GM19372 (cell line): Measurements from ENCODE around the gene PDLIM4.

Experiments used
- ATAC-seq: cut with Tn5 transposase; IDR thresholded peaks from one replicate; pipeline ENCODE4 v1.9.1; 2021; ENCODE audit warnings: mild to moderate bottlenecking, low read depth, moderate library complexity; ENCODE audit not compliant: unreplicated experiment

PDLIM4 gene

GRCh38 chr5:132250547-132250946 is 6.9 kb upstream of the PDLIM4 start:
- no peak for ATAC-seq

GRCh38 chr5:132251220-132251725 is 6.2 kb upstream of the PDLIM4 start:
- no peak for ATAC-seq

- no peak for ATAC-seq
Measured at GRCh38 chr5:132253008-132253441, 4.5 kb upstream of the PDLIM4 start.

DNA sequence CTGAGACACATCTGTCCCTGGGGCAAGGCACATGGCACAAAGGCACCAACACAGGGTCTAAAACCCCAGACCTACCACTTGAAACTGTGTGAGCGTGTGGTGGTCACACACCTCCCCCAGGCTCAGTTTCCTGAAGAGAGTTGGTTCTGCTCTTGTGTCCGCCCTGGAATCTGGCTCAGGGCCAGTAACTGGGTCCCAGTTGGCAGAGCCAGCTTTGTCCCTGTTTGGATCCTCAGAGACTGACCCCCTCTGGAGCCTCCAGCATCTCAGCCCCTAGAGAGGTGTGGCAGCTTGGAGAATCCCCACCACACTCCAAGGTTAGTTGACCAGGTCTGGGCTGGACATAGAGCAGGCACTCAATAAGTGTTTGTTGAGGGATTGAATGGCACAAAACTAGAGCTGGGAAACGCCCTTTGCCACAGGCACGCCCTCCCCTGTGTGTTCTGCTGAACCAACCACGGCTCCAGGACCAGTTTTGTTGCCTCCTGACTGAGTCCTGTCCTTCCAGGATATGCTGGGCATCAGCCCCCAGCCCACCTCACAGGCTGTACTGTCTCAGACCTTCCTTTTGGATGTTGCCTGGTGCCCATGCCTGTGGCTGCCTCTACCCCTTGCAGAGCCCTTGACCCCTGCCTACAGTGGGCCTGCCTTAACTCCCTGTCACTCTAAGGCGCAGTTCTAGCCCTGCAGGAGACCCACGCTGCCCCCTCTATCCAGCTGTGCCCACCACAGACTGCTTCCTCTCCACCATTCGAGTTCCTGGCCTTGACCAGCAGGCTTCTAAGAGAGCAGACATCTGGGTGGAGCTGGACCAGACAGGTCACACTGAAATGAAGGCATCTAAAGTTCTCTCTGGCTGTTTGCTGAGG is 3.8 kb upstream of the PDLIM4 start:
- ATAC-seq = no peak

- no peak for ATAC-seq
Measured at GRCh38 chr5:132254321-132254977, 3.0 kb upstream of the PDLIM4 start.

GRCh38 chr5:132256086-132256782 is 1.3 kb upstream of the PDLIM4 start:
- no peak for ATAC-seq

- ATAC-seq = no peak
Measured at GRCh38 chr5:132256783-132257130, 739 bp upstream of the PDLIM4 start.

DNA sequence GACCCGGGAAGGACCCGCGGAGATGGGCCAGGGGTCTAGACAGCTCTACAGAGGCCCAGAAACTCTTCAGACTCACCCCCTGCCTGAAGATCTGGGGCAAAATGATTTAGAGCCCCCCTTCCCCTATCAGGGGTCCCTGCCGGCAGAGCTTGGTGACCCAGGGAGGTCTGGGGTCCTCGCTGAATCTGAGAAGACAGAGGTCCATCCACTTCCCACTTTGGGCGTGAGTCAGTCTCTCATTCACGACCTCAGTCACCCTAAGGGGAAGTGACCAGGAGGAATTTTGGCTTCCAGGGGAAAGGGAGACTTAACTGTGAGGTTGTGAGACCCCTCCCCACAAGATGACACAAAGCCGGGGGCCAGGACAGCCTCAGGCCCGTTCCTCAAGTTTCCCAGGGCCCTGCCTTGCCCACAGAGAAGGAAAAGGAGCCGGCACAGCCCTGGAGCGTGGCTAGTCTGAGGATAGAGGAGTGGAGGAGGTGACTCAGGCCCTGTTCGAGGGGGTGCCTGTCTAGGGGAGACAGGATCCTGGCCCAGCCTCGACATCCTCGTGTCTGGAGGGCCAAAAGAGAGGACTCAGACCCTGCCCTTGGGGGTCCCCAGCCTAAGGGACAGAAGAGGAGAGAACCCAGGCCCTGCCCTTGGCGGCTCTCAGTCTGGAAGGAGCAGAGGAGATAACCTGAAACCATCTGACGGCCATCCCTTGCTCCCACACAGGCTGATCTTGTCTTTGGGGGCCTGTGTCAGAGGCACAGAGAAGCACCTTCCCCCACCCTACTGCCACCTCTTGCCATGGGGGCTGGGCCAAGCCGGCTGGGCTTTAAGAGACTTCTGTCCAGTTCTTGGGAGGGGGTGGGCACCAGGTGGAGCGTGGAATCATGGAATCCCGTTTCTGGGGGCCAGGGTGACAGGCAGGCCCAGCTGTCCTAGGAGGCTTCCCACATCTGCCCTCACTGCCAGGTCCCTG is 889 bp downstream of the PDLIM4 start:
- ATAC-seq = no peak

DNA sequence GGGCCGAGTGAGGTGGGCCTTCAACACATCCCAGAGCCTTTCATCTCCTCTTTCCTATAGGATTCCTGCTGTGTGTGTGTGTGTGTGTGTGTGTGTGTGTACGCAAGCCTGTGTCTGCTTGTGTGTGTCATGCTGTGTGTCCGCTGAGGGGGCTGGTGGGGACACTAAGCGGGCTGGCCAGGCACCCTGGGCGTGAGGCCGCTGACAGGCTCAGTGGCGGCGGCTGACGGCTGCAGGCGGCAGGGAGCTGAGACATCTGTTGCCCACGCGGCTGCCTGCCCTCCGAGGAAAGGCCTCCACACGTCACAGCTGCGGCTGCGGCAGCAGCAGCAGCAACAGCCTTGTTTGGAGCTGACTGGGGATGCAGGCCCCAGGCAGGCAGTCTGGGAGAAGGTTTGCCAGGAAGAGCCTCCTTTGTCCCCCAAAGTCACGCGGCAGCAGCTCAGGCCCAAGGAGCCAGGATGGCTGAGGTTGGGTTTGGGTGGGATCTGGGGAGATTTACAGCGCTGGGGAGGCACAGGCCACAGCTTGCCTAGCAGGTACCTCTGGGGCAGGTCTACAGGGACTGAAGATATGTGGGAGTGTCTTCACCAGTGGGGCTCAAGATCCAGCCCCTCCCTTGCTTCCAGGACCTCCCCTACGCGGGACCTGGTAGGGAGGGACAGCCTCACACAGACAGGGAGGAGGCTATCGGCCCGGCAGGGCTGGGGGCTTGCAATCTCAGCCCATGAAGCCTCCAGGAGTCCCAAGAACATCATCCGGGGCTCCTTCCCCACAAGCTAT is 1.8 kb downstream of the PDLIM4 start:
- ATAC-seq = no peak

DNA sequence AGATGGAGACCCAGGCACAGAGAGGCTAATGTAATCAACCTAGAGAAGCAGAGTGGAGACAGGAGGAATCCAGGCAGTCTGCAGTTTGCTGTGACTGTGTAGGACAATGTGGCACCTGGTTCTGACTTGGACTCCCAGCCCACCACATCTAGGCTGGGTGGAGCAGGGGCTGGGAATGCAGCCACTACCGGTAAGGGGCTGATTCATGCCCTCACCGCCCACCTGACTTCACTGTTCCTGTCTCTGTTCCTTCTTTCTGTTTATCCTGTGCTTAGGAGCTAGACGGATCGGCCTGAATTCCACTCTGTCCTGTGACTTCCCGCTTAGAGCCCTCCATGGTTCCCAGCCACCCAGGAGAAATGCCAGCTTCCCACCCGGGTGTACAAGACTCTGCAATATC is 2.6 kb downstream of the PDLIM4 start:
- ATAC-seq = no peak

DNA sequence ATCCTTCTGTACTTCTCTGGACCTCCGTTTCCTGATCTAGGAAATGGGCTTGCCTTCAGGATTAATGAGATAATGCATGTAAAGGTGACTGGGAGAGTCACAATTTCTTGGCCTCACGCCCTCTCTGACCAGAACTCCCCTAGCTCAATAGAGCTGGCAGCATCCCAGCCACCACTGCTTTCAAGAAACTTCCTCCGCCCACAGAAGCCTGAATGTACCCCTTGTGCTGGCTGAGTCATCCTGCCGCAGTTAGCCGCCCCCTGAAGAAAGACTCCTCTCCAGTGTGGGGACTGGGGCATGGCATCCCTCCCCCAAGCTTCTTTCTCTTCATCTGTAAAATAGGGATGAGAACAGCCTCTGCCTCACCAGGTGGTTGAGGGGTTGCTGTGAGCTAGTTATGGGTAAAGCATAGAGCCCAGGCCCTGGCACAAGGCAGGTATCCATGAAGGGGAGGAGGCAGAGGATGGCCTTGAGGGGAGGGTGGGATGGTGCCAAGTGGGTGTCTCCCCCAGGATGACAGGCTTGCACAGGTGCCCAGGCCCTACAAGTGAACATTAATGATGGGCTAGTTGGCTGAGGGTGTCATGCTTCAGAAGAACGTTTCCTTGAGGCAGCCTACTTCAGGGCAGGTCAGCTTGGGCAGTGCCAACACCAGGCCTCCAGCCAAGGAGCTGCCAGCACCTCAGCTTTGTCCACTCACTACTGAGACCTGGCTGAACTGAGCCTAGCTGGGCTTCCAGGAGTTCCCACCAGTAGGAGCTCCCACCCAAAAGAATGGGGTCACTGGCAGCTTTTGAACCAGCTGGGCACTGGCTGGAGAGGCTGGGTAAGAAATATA is 3.4 kb downstream of the PDLIM4 start:
- ATAC-seq = no peak

DNA sequence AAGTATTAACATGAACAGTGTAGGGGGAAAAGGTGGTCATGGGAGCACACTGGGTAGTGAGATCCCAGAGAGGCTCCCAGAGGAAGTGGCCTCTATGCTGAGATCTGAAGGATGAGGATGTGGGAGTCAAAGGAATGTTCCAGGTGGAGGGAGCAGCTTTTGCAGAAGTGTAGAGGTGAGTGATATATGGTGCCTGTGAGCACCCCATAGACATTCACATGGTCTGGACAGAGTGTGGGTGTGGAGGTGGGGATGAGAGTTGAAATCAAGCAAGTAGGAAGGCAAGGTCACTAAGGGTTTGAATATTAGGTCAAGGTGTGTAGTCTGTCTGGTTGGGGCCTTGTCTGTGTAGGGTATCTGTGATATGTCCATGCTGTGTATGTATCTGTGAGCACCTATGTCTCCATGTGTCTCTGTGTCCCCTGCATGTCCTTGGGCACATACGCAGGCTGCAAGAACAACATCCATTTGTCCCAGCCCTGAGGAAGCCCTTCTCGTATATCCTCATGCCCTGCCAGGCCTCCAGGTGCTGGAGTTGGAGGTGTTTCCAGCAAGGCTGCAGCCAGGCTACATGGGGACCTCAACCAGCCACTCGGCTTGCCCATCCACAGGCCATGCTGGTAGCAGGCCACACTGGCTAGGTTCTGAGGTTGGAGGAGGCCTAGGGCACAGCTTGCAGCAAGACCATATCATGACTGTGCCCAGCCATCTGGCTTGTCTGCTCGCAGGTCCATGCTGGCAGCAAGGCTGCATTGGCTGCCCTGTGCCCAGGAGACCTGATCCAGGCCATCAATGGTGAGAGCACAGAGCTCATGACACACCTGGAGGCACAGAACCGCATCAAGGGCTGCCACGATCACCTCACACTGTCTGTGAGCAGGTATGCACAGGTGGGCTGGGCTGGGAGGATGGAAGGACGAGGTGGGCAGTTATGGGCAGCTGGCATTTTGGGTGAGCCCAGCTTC is 4.7 kb downstream of the PDLIM4 start:
- ATAC-seq = no peak

GRCh38 chr5:132262882-132263547 is 5.5 kb downstream of the PDLIM4 start:
- ATAC-seq = no peak

GRCh38 chr5:132263548-132264261 is 6.2 kb downstream of the PDLIM4 start:
- ATAC-seq = no peak

DNA sequence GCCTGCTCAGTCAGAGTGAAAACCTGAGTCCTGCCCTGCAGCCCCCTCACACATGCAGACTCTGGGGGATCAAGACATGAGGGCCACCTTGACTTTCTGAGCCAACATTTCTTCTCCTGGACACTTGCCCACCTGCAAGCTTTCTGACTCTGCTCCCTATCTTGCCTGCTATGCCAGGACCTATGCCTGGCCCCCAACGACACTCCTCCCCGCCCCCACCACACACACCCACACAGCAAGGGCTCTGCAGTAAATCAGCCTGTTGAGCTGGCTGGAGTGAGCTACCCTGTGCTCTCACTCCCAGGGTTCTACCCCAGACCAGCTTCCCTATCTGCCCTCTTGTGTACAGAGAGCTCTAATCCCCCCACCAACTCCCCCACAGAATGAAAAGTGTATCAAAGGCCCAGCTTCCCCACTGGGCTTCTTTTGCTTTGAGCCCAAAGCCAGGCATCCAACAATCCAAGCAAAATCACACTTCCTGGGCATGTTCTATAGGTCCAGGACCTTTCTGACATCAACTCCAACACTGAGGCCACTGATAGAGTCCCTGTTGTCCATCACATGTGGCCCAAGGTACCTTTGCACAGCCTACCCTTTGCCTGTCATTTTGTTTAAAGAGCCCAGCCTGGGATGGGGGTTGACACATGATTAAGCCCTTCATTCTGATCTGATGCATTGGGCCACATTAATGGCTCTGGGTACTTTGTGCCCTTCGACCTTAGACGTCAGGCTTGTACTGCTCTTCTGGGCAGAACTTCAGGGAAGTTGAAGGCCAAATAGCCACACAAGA is 7.2 kb downstream of the PDLIM4 start:
- ATAC-seq = no peak
